ENCODE results near the gene NOP53.
"Not testable (repeated sequence)": the region's sequence is repeated elsewhere in the genome, so short reads cannot be mapped to it uniquely, and the experiment has no call there.

The NOP53 gene

GRCh38 chr19:47790398-47790814, 45.1 kb downstream of the NOP53 start:
- no peak overlapping the region for H3K9ac ChIP-seq (ENCODE audit: low read length)
- H3K4me1 ChIP-seq (ENCODE audit: control insufficient read depth, insufficient read depth, low read length) = peaks cover 4% of the 10 kb centered on the region
- no peaks in the 10 kb centered on the region for H3K27me3 ChIP-seq (ENCODE audit: control insufficient read depth, insufficient read depth, low read length)
- H3K4me3 ChIP-seq (ENCODE audit: low read length) = no peak overlapping the region
- H3K9me3 ChIP-seq (ENCODE audit: control insufficient read depth, low read length) = no peaks in the 10 kb centered on the region
- H3K36me3 ChIP-seq (ENCODE audit: control insufficient read depth, insufficient read depth, low read length) = no peaks in the 10 kb centered on the region

- peaks cover 4% of the 10 kb centered on the region for H3K4me1 ChIP-seq (ENCODE audit: control insufficient read depth, insufficient read depth, low read length)
- H3K9me3 ChIP-seq (ENCODE audit: control insufficient read depth, low read length) = no peaks in the 10 kb centered on the region
- H3K9ac ChIP-seq (ENCODE audit: low read length) = no peak overlapping the region
- no peak overlapping the region for H3K4me3 ChIP-seq (ENCODE audit: low read length)
- no peaks in the 10 kb centered on the region for H3K27me3 ChIP-seq (ENCODE audit: control insufficient read depth, insufficient read depth, low read length)
- H3K36me3 ChIP-seq (ENCODE audit: control insufficient read depth, insufficient read depth, low read length) = no peaks in the 10 kb centered on the region
Measured at GRCh38 chr19:47792616-47793015, 47.3 kb downstream of the NOP53 start.

DNA sequence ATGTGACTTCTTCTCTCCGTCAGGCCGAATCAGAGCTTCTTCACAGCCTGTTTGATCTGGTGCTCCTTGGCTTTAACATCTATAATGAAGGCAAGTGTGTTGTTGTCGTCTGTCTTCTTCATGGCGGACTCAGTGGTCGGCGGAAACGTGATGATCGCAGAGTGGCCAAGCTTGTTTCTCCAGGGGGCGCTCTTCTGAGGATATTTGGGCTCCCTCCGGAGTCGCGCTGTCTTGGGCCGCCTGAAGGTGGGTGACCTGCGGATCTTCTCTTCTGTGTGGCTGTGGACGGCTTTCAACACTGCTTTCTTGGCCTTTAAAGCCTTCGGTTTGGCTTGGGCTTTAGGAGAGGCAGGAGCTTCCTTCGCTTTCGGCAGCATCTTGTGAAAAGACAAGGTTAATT, 49.2 kb downstream of the NOP53 start:
- Histone ChIP-seq H3K4me1 (ENCODE audit: control insufficient read depth, insufficient read depth, low read length) (peaks cover 4% of the 10 kb centered on the region), H3K4me3 (ENCODE audit: low read length) (no peak overlapping the region), H3K9ac (ENCODE audit: low read length) (no peak overlapping the region), H3K36me3 (ENCODE audit: control insufficient read depth, insufficient read depth, low read length) (no peaks in the 10 kb centered on the region), H3K9me3 (ENCODE audit: control insufficient read depth, low read length) (no peaks in the 10 kb centered on the region), H3K27me3 (ENCODE audit: control insufficient read depth, insufficient read depth, low read length) (peaks cover 7% of the 10 kb centered on the region)

GRCh38 chr19:47796785-47797184, 51.4 kb downstream of the NOP53 start:
- no peaks in the 10 kb centered on the region for H3K36me3 ChIP-seq (ENCODE audit: control insufficient read depth, insufficient read depth, low read length)
- no peaks in the 10 kb centered on the region for H3K9me3 ChIP-seq (ENCODE audit: control insufficient read depth, low read length)
- H3K27me3 ChIP-seq (ENCODE audit: control insufficient read depth, insufficient read depth, low read length) = peaks cover 7% of the 10 kb centered on the region
- H3K9ac ChIP-seq (ENCODE audit: low read length) = no peak overlapping the region
- no peak overlapping the region for H3K4me3 ChIP-seq (ENCODE audit: low read length)
- H3K4me1 ChIP-seq (ENCODE audit: control insufficient read depth, insufficient read depth, low read length) = no peaks in the 10 kb centered on the region

DNA sequence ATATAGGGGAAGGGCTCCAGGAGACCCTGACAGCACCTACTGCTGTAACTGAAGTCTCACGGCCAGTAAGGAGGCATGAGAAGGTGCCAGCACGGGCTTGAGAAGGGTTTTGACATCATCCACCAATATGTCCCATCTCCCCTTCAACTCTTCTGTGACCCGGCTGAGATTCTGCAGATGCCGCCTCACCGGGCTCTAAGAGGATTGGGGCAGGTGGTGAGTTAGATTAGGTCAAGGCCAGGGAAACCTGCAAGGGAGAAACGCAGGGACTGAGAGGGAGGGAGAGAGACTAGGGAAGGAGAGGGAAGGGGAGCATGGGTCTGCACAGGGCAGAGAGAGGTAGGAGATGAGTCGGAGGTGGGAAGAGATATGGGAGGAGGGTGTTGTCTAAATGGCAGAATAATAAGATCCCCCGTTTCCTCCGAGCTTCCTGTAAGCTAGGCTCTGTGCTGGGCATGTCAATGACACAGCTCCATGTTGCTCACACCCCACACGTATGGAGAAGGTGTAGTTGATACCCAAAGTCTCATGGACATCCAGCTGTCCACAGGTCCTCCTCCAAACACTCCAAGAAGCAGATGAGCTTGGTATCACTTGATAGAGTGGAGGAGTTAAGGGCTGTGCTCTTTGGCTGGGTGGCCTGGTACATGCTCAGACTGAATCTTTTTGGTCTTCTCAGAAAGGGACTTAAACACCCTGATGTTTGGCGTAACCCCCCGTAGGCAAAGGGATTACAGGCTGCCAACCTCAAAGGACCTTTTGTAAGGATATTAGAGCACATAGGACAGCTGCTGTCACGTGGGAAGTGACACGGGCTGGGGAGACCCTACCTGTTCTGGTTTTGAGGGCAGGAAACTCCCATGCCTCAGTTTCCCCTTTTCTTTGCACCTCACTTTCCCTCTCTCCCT, 52.9 kb downstream of the NOP53 start:
- H3K9ac ChIP-seq (ENCODE audit: low read length) = no peak overlapping the region
- peaks cover 7% of the 10 kb centered on the region for H3K27me3 ChIP-seq (ENCODE audit: control insufficient read depth, insufficient read depth, low read length)
- no peaks in the 10 kb centered on the region for H3K36me3 ChIP-seq (ENCODE audit: control insufficient read depth, insufficient read depth, low read length)
- no peaks in the 10 kb centered on the region for H3K4me1 ChIP-seq (ENCODE audit: control insufficient read depth, insufficient read depth, low read length)
- no peak overlapping the region for H3K4me3 ChIP-seq (ENCODE audit: low read length)
- H3K9me3 ChIP-seq (ENCODE audit: control insufficient read depth, low read length) = no peaks in the 10 kb centered on the region

GRCh38 chr19:47798904-47799266, 53.5 kb downstream of the NOP53 start:
- Histone ChIP-seq H3K36me3 (ENCODE audit: control insufficient read depth, insufficient read depth, low read length) (no peaks in the 10 kb centered on the region), H3K9ac (ENCODE audit: low read length) (no peak overlapping the region), H3K27me3 (ENCODE audit: control insufficient read depth, insufficient read depth, low read length) (peaks cover 7% of the 10 kb centered on the region), H3K4me3 (ENCODE audit: low read length) (no peak overlapping the region), H3K9me3 (ENCODE audit: control insufficient read depth, low read length) (no peaks in the 10 kb centered on the region), H3K4me1 (ENCODE audit: control insufficient read depth, insufficient read depth, low read length) (no peaks in the 10 kb centered on the region)

GRCh38 chr19:47801270-47801669, 55.9 kb downstream of the NOP53 start:
- peaks cover 7% of the 10 kb centered on the region for H3K27me3 ChIP-seq (ENCODE audit: control insufficient read depth, insufficient read depth, low read length)
- no peaks in the 10 kb centered on the region for H3K9me3 ChIP-seq (ENCODE audit: control insufficient read depth, low read length)
- H3K4me3 ChIP-seq (ENCODE audit: low read length) = no peak overlapping the region
- H3K36me3 ChIP-seq (ENCODE audit: control insufficient read depth, insufficient read depth, low read length) = no peaks in the 10 kb centered on the region
- no peak overlapping the region for H3K9ac ChIP-seq (ENCODE audit: low read length)
- H3K4me1 ChIP-seq (ENCODE audit: control insufficient read depth, insufficient read depth, low read length) = no peaks in the 10 kb centered on the region

- H3K9me3 ChIP-seq (ENCODE audit: control insufficient read depth, low read length) = no peaks in the 10 kb centered on the region
- peaks cover 7% of the 10 kb centered on the region for H3K27me3 ChIP-seq (ENCODE audit: control insufficient read depth, insufficient read depth, low read length)
- no peaks in the 10 kb centered on the region for H3K36me3 ChIP-seq (ENCODE audit: control insufficient read depth, insufficient read depth, low read length)
- H3K9ac ChIP-seq (ENCODE audit: low read length) = no peak overlapping the region
- H3K4me1 ChIP-seq (ENCODE audit: control insufficient read depth, insufficient read depth, low read length) = no peaks in the 10 kb centered on the region
- no peak overlapping the region for H3K4me3 ChIP-seq (ENCODE audit: low read length)
Measured at GRCh38 chr19:47802521-47803043, 57.2 kb downstream of the NOP53 start.

GRCh38 chr19:47803148-47803547, 57.8 kb downstream of the NOP53 start:
- H3K4me1 ChIP-seq (ENCODE audit: control insufficient read depth, insufficient read depth, low read length); H3K9ac ChIP-seq (ENCODE audit: low read length); H3K36me3 ChIP-seq (ENCODE audit: control insufficient read depth, insufficient read depth, low read length); H3K4me3 ChIP-seq (ENCODE audit: low read length); H3K27me3 ChIP-seq (ENCODE audit: control insufficient read depth, insufficient read depth, low read length); H3K9me3 ChIP-seq (ENCODE audit: control insufficient read depth, low read length): not testable (repeated sequence)

DNA sequence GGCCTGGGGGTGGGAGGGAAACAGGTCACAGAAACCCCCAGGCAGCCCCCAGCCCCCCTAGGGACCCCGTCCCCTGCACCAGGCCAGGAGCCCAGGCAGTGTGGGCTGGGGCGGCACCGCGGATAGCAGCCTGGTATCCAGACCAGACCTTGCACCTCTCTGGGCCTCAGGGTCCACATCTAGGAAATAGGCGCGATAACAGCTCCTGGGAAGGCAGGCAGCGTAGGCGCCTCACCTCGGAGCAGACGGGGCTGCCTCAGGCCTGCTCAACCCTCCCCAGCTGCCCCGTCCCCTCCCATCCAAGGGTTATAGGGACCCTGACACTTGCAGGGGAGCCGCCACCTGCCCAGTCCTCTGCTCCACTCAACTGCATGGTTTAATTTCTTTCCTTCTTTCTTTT, 58.3 kb downstream of the NOP53 start:
- not testable (repeated sequence) for H3K9me3 ChIP-seq (ENCODE audit: control insufficient read depth, low read length); H3K9ac ChIP-seq (ENCODE audit: low read length); H3K27me3 ChIP-seq (ENCODE audit: control insufficient read depth, insufficient read depth, low read length); H3K36me3 ChIP-seq (ENCODE audit: control insufficient read depth, insufficient read depth, low read length); H3K4me3 ChIP-seq (ENCODE audit: low read length); H3K4me1 ChIP-seq (ENCODE audit: control insufficient read depth, insufficient read depth, low read length)

DNA sequence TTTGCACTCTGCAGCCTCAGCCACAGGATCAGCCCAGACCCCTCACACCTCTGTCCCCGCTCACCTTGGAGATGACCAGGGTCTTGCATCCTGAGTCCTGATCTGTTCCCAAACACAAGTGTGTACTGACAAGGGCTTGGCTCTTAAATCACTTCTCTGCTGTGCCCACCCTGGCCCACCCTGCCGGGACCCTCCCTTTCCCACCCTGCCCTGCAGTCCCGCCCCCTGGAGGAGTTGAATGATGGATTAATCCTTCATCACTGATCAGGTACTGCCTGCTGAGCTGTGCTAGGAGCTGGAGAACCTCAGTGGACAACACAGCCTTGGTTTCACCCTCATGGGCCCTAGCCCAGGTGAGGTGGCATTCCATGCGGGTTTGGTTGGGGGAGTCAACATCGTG, 59.1 kb downstream of the NOP53 start, which contains the start of gene TPRX1:
TSS of gene TPRX1 (minus strand) at position 101 of the 400 bp plus-strand sequence. CDS start at position 89, 12 bp downstream.
- not testable (repeated sequence) for H3K9ac ChIP-seq (ENCODE audit: low read length); H3K27me3 ChIP-seq (ENCODE audit: control insufficient read depth, insufficient read depth, low read length); H3K9me3 ChIP-seq (ENCODE audit: control insufficient read depth, low read length); H3K4me3 ChIP-seq (ENCODE audit: low read length); H3K4me1 ChIP-seq (ENCODE audit: control insufficient read depth, insufficient read depth, low read length); H3K36me3 ChIP-seq (ENCODE audit: control insufficient read depth, insufficient read depth, low read length)

DNA sequence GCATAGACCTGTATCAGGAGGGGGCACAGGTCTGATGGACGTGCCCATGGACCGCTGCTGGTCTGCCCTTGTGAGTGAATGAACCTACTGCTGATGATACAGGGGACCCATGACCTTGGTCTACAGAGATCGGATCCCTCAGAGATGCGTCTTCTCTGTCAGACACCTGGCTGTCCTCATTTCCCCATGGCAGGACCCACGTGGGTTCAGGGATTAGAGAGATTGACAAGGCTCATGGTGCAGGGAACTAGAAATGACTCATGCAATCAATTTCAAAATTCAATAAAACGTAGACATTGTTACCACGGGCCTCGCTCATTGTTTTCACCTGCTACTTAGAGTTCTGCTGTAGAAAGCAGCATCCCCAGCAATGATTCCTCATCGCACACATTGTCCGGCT, 60.0 kb downstream of the NOP53 start:
- Histone ChIP-seq H3K9me3 (ENCODE audit: control insufficient read depth, low read length) (no peaks in the 10 kb centered on the region), H3K36me3 (ENCODE audit: control insufficient read depth, insufficient read depth, low read length) (no peaks in the 10 kb centered on the region), H3K27me3 (ENCODE audit: control insufficient read depth, insufficient read depth, low read length) (no peaks in the 10 kb centered on the region), H3K4me3 (ENCODE audit: low read length) (no peak overlapping the region), H3K4me1 (ENCODE audit: control insufficient read depth, insufficient read depth, low read length) (no peaks in the 10 kb centered on the region), H3K9ac (ENCODE audit: low read length) (no peak overlapping the region)

Measured in mucosa of stomach (tissue), 1 donor.